WTC11 (cell line): ENCODE data around the gene TMED4. TPM values are rescaled to one million over a fixed set of nuclear protein-coding genes. Genes with fewer than 3 reads are reported as not detected.
"Not testable (repeated sequence)": the region's sequence is repeated elsewhere in the genome, so short reads cannot be mapped to it uniquely, and the experiment has no call there.

Experiments
- ATAC-seq: fragments of 200-7000 bp; cut with Tn5 transposase; 2 replicates; pipeline ENCODE4 v1.10.0; 2021; ENCODE audit warnings: mild to moderate bottlenecking, moderate library complexity
- CTCF ChIA-PET: fragments of 300-600 bp; sonication (Branson Sonifier 250); formaldehyde crosslinking; loops from one replicate; lab custom pipeline; 2021; ENCODE audit warnings: antibody characterized with exemption; lab: Charles Lee
- POLR2A ChIA-PET: fragments of 350-600 bp; sonication (Branson Sonifier 250); formaldehyde crosslinking; loops from one replicate; lab custom pipeline; 2021; ENCODE audit warnings: antibody characterized with exemption; lab: Charles Lee
- DNase-seq: peaks from one replicate; pipeline ENCODE4 v3.0.0; 2021; ENCODE audit warnings: low spot score
- H3K27ac Mint-ChIP-seq: 2 replicates; pipeline ENCODE4 v1.8.0; 2021; ENCODE audit warnings: mixed read lengths
- H3K27me3 Mint-ChIP-seq: 2 replicates; pipeline ENCODE4 v1.8.0; 2021; ENCODE audit warnings: low read depth, mild to moderate bottlenecking, moderate library complexity, mixed read lengths
- H3K36me3 Mint-ChIP-seq: 2 replicates; pipeline ENCODE4 v1.8.0; 2021; ENCODE audit warnings: mixed read lengths
- H3K4me1 Mint-ChIP-seq: 2 replicates; pipeline ENCODE4 v1.8.0; 2022; ENCODE audit warnings: mixed read lengths
- H3K4me3 Mint-ChIP-seq: 2 replicates; pipeline ENCODE4 v1.8.0; 2021; ENCODE audit warnings: mild to moderate bottlenecking, moderate library complexity, mixed read lengths
- H3K9me3 Mint-ChIP-seq: 2 replicates; pipeline ENCODE4 v1.8.0; 2021; ENCODE audit warnings: mixed read lengths
- GABPB1 ChIP-seq: sonication (generic); formaldehyde crosslinking; IDR thresholded peaks from 2 replicates; pipeline ENCODE4 v1.8.1; 2023; ENCODE audit warnings: mild to moderate bottlenecking, missing genetic modification reagents
- GTF2I ChIP-seq: fragments of 250-450 bp; sonication (Bioruptor Pico); conservative IDR thresholded peaks from 2 replicates; pipeline ENCODE4 v1.4.0; 2021; ENCODE audit warnings: mild to moderate bottlenecking
- MYBL2 ChIP-seq: sonication (generic); formaldehyde crosslinking; IDR thresholded peaks from 2 replicates; pipeline ENCODE4 v1.8.1; 2023; ENCODE audit warnings: mild to moderate bottlenecking, moderate library complexity, missing genetic modification reagents
- NR3C1 ChIP-seq: sonication (generic); formaldehyde crosslinking; conservative IDR thresholded peaks from 2 replicates; pipeline ENCODE4 v1.8.1; 2023; ENCODE audit warnings: low read depth, mild to moderate bottlenecking, missing genetic modification reagents
- SP1 ChIP-seq: sonication (generic); formaldehyde crosslinking; conservative IDR thresholded peaks from 2 replicates; pipeline ENCODE4 v1.8.1; 2022; ENCODE audit warnings: missing genetic modification reagents
- ZNF263 ChIP-seq: sonication (generic); formaldehyde crosslinking; IDR thresholded peaks from 2 replicates; pipeline ENCODE4 v1.8.1; 2022; ENCODE audit warnings: low read depth, mild to moderate bottlenecking, moderate library complexity, missing genetic modification reagents
- total RNA-seq: library from RNA; stranded (reverse); gene quantifications from 3 replicates; pipeline ENCODE4 v1.2.3, GENCODE V29; 2021
- TF ChIP-seq, protein P1 (sequence below): sonication (generic); formaldehyde crosslinking; IDR thresholded peaks from 2 replicates; pipeline ENCODE4 v1.8.1; 2023; ENCODE audit warnings: mild to moderate bottlenecking, moderate library complexity, missing genetic modification reagents
- TF ChIP-seq, protein P2 (sequence below): sonication (generic); formaldehyde crosslinking; IDR thresholded peaks from 2 replicates; pipeline ENCODE4 v1.8.0; 2022; ENCODE audit warnings: missing genetic modification reagents
- TF ChIP-seq, protein P3 (sequence below): sonication (generic); formaldehyde crosslinking; IDR thresholded peaks from 2 replicates; pipeline ENCODE4 v1.8.1; 2022; ENCODE audit warnings: low read depth, mild to moderate bottlenecking, moderate library complexity, missing genetic modification reagents, borderline replicate concordance
- TF ChIP-seq, protein P4 (sequence below): sonication (generic); formaldehyde crosslinking; IDR thresholded peaks from 2 replicates; pipeline ENCODE4 v1.8.0; 2022; ENCODE audit warnings: mild to moderate bottlenecking, missing genetic modification reagents
- TF ChIP-seq, protein P5 (sequence below): sonication (generic); formaldehyde crosslinking; IDR thresholded peaks from 2 replicates; pipeline ENCODE4 v1.8.0; 2023; ENCODE audit warnings: missing genetic modification reagents, mild to moderate bottlenecking, borderline replicate concordance

TMED4 gene
- total RNA-seq, 1 experiment from 2014 or later = 58.6 TPM

DNA sequence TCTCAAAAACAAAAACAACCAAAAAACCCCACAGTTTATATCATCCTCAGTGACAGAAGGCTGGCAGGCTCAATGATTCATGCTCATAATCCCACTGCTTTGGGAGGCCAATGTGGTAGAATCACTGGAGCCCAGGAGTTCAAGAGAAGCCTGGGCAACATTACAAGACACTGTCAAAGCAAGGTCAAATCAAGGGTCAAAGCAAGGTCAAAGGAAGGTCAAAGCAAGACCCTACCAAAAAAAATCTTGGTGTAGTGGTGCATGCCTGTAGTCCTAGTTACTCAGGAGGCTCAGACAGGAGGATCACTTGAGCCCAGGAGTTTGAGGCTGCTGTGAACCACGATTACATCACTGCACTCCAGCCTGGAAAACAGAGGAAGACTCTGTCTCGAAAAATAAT is 26.7 kb downstream of the TMED4 start (continued):
- TF ChIP-seq, protein P1, sequence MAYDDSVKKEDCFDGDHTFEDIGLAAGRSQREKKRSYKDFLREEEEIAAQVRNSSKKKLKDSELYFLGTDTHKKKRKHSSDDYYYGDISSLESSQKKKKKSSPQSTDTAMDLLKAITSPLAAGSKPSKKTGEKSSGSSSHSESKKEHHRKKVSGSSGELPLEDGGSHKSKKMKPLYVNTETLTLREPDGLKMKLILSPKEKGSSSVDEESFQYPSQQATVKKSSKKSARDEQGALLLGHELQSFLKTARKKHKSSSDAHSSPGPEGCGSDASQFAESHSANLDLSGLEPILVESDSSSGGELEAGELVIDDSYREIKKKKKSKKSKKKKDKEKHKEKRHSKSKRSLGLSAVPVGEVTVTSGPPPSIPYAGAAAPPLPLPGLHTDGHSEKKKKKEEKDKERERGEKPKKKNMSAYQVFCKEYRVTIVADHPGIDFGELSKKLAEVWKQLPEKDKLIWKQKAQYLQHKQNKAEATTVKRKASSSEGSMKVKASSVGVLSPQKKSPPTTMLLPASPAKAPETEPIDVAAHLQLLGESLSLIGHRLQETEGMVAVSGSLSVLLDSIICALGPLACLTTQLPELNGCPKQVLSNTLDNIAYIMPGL (CRISPR knock-in tag) = no peak
- TF ChIP-seq MYBL2 (CRISPR knock-in tag) (no peak), NR3C1 (no peak)
- TF ChIP-seq, protein P2, sequence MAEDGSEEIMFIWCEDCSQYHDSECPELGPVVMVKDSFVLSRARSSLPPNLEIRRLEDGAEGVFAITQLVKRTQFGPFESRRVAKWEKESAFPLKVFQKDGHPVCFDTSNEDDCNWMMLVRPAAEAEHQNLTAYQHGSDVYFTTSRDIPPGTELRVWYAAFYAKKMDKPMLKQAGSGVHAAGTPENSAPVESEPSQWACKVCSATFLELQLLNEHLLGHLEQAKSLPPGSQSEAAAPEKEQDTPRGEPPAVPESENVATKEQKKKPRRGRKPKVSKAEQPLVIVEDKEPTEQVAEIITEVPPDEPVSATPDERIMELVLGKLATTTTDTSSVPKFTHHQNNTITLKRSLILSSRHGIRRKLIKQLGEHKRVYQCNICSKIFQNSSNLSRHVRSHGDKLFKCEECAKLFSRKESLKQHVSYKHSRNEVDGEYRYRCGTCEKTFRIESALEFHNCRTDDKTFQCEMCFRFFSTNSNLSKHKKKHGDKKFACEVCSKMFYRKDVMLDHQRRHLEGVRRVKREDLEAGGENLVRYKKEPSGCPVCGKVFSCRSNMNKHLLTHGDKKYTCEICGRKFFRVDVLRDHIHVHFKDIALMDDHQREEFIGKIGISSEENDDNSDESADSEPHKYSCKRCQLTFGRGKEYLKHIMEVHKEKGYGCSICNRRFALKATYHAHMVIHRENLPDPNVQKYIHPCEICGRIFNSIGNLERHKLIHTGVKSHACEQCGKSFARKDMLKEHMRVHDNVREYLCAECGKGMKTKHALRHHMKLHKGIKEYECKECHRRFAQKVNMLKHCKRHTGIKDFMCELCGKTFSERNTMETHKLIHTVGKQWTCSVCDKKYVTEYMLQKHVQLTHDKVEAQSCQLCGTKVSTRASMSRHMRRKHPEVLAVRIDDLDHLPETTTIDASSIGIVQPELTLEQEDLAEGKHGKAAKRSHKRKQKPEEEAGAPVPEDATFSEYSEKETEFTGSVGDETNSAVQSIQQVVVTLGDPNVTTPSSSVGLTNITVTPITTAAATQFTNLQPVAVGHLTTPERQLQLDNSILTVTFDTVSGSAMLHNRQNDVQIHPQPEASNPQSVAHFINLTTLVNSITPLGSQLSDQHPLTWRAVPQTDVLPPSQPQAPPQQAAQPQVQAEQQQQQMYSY (CRISPR knock-in tag) = no peak
- TF ChIP-seq, protein P3, sequence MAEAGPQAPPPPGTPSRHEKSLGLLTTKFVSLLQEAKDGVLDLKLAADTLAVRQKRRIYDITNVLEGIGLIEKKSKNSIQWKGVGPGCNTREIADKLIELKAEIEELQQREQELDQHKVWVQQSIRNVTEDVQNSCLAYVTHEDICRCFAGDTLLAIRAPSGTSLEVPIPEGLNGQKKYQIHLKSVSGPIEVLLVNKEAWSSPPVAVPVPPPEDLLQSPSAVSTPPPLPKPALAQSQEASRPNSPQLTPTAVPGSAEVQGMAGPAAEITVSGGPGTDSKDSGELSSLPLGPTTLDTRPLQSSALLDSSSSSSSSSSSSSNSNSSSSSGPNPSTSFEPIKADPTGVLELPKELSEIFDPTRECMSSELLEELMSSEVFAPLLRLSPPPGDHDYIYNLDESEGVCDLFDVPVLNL (CRISPR knock-in tag) = no peak
- TF ChIP-seq, protein P4, sequence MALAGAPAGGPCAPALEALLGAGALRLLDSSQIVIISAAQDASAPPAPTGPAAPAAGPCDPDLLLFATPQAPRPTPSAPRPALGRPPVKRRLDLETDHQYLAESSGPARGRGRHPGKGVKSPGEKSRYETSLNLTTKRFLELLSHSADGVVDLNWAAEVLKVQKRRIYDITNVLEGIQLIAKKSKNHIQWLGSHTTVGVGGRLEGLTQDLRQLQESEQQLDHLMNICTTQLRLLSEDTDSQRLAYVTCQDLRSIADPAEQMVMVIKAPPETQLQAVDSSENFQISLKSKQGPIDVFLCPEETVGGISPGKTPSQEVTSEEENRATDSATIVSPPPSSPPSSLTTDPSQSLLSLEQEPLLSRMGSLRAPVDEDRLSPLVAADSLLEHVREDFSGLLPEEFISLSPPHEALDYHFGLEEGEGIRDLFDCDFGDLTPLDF = no peak
- TF ChIP-seq, all 79 proteins: peak for 0

DNA sequence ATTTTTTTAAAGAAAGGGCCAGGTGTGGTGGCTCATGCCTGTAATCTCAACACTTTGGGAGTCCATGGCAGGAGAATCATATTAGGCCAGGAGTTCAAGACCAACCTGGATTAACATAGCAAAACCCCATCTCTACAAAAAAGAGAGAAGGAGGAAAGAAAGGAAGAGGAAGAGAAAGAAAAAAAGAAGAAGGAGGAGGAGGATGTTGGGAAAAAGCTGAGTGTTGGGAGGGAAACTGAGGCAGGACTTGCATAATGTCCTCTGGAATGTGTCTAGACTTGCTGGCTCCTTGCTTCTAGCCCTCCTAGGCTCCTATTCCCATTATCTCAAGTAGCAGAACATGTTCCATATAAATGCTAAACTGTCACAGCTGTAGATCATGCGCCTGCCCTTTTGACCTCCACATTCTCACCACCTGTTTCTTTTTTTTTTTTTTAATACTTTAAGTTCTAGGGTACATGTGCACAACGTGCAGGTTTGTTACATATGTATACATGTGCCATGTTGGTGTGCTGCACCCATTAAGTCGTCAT is 29.5 kb downstream of the TMED4 start:
- not testable (repeated sequence) for H3K27me3 Mint-ChIP-seq, H3K9me3 Mint-ChIP-seq, H3K27ac Mint-ChIP-seq, H3K4me3 Mint-ChIP-seq, ATAC-seq, H3K4me1 Mint-ChIP-seq, H3K36me3 Mint-ChIP-seq, DNase-seq
- ChIA-PET POLR2A (interaction anchor here (0.7 kb wide), 1 partner anchor 540 kb away, joined by 4 read pairs; no protein-coding TSS in a partner anchor), CTCF (interaction anchor here (1.5 to 2.8 kb wide), 2 partner anchors 13 to 18 kb away, joined by 6 to 12 read pairs; no protein-coding TSS in a partner anchor)

DNA sequence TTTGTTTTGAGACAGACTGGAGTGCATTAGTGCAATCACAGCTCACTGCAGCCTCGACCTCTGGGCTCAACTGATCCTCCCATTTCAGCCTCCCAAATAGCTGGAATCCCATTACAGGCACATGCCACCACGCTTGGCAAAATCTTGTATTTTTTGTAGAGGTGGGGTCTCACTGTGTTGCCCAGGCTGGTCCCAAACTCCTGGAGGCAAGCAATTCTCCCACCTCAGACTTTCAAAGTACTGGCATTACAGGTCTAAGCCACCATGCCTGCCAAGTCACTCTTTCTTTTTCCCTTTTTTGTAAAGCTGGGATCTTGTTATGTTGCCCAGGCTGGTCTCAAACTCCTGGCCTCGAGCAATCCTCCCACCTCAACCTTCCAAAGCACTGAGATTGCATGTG is 32.6 kb downstream of the TMED4 start:
- Mint-ChIP-seq H3K9me3 (no peaks in the 10 kb centered on the region), H3K27me3 (no peaks in the 10 kb centered on the region; the same call in 1 of the 2 replicates), H3K4me1 (peaks cover 8% of the 10 kb centered on the region), H3K36me3 (no peaks in the 10 kb centered on the region), H3K4me3 (no peak overlapping the region), H3K27ac (no peak overlapping the region)
- CTCF ChIA-PET = interaction anchor here (1.4 to 3.3 kb wide), 2 partner anchors 15 to 16 kb away, joined by 3 to 19 read pairs; no protein-coding TSS in a partner anchor
- POLR2A ChIA-PET = no interaction called here
- ATAC-seq = no peak
- TF ChIP-seq SP1 (CRISPR knock-in tag) (no peak), GABPB1 (CRISPR knock-in tag) (no peak), ZNF263 (no peak), GTF2I (CRISPR knock-in tag) (0 out of 2 replicates have a peak, but pooled peaks have one; percentile 16)
- TF ChIP-seq, protein P5, sequence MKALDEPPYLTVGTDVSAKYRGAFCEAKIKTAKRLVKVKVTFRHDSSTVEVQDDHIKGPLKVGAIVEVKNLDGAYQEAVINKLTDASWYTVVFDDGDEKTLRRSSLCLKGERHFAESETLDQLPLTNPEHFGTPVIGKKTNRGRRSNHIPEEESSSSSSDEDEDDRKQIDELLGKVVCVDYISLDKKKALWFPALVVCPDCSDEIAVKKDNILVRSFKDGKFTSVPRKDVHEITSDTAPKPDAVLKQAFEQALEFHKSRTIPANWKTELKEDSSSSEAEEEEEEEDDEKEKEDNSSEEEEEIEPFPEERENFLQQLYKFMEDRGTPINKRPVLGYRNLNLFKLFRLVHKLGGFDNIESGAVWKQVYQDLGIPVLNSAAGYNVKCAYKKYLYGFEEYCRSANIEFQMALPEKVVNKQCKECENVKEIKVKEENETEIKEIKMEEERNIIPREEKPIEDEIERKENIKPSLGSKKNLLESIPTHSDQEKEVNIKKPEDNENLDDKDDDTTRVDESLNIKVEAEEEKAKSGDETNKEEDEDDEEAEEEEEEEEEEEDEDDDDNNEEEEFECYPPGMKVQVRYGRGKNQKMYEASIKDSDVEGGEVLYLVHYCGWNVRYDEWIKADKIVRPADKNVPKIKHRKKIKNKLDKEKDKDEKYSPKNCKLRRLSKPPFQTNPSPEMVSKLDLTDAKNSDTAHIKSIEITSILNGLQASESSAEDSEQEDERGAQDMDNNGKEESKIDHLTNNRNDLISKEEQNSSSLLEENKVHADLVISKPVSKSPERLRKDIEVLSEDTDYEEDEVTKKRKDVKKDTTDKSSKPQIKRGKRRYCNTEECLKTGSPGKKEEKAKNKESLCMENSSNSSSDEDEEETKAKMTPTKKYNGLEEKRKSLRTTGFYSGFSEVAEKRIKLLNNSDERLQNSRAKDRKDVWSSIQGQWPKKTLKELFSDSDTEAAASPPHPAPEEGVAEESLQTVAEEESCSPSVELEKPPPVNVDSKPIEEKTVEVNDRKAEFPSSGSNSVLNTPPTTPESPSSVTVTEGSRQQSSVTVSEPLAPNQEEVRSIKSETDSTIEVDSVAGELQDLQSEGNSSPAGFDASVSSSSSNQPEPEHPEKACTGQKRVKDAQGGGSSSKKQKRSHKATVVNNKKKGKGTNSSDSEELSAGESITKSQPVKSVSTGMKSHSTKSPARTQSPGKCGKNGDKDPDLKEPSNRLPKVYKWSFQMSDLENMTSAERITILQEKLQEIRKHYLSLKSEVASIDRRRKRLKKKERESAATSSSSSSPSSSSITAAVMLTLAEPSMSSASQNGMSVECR (CRISPR knock-in tag) = no peak
- TF ChIP-seq, all 79 proteins: peak for 1
- no peak for DNase-seq
